SK-N-SH (cell line): ENCODE data around the gene MAU2. TPM values are rescaled to one million over a fixed set of nuclear protein-coding genes. Genes with fewer than 3 reads are reported as not detected.

ENCODE experiments used
- CTCF ChIA-PET: fragments of 300-600, 350-600 bp; formaldehyde crosslinking; extraction: SDS; loops from one replicate; lab custom pipeline; 2021; lab: Yijun Ruan, JAX
- POLR2A ChIA-PET: fragments of 350-600 bp; sonication (Branson Sonifier 250); formaldehyde crosslinking; extraction: SDS; loops from one replicate; lab custom pipeline; 2020; ENCODE audit warnings: antibody characterized with exemption, inconsistent platforms; lab: Yijun Ruan, JAX
- DNase-seq: peaks from one replicate; pipeline ENCODE4 v3.0.0; 2012
- H2AFZ ChIP-seq: fragments of 200-600 bp; sonication (generic); 2 replicates; pipeline ENCODE4 v1.8.1; 2016; ENCODE audit warnings: antibody characterized with exemption, mild to moderate bottlenecking, low read depth
- H3F3A ChIP-seq: fragments of 200-600 bp; sonication (generic); replicated peaks from 2 replicates; pipeline ENCODE3; 2016; ENCODE audit warnings: antibody characterized with exemption, mild to moderate bottlenecking; ENCODE audit not compliant: insufficient read depth
- H3K27ac ChIP-seq, 2 experiments: fragments of 200-500 bp in 1 of 2; fragments of 200-600 bp in 1 of 2; sonication (Bioruptor generic) in 1 of 2; sonication (generic), shearing (Covaris generic) in 1 of 2; 2 replicates each; pipeline versions ENCODE4 v1.5.1 to v1.6.1; 2014 to 2016; ENCODE audit warnings: low read depth in 2 of 2, inconsistent platforms in 1 of 2, low read length in 1 of 2, mild to moderate bottlenecking in 1 of 2, mixed read lengths in 1 of 2
- H3K27me3 ChIP-seq: fragments of 200-600 bp; sonication (generic), shearing (Covaris generic); 2 replicates; pipeline ENCODE4 v1.6.1; 2016; ENCODE audit warnings: mixed run types; ENCODE audit not compliant: insufficient read depth
- H3K36me3 ChIP-seq, 2 experiments: fragments of 200-500 bp in 1 of 2; fragments of 200-600 bp in 1 of 2; sonication (Bioruptor generic) in 1 of 2; sonication (generic) in 1 of 2; replicated peaks in 1 of 2; 2 replicates each; pipeline versions ENCODE3 to v1.5.1; 2014 to 2016; ENCODE audit warnings: low read length in 1 of 2, mild to moderate bottlenecking in 1 of 2; ENCODE audit not compliant: insufficient read depth in 2 of 2, control insufficient read depth in 1 of 2
- H3K4me1 ChIP-seq, 2 experiments: fragments of 200-500 bp in 1 of 2; fragments of 200-600 bp in 1 of 2; sonication (Bioruptor generic) in 1 of 2; sonication (generic), shearing (Covaris generic) in 1 of 2; 2 replicates each; pipeline versions ENCODE4 v1.5.1 to v1.6.1; 2014 to 2016; ENCODE audit warnings: low read depth in 1 of 2, low read length in 1 of 2, mixed run types in 1 of 2; ENCODE audit not compliant: insufficient read depth in 2 of 2, control insufficient read depth in 1 of 2
- H3K4me2 ChIP-seq: fragments of 200-600 bp; sonication (generic), shearing (Covaris generic); 2 replicates; pipeline ENCODE4 v1.6.1; 2017; ENCODE audit warnings: mixed run types
- H3K4me3 ChIP-seq, 2 experiments: fragments of 200-500 bp in 1 of 2; fragments of 200-600 bp in 1 of 2; sonication (Bioruptor generic) in 1 of 2; sonication (generic), shearing (Covaris generic) in 1 of 2; 2 replicates each; pipeline versions ENCODE4 v1.5.1 to v1.8.1; 2014 to 2016; ENCODE audit warnings: low read depth in 2 of 2, inconsistent platforms in 1 of 2, low read length in 1 of 2, mild to moderate bottlenecking in 1 of 2, mixed read lengths in 1 of 2, moderate library complexity in 1 of 2
- H3K79me2 ChIP-seq: fragments of 200-600 bp; sonication (generic); 2 replicates; pipeline ENCODE4 v1.8.1; 2017; ENCODE audit warnings: mild to moderate bottlenecking; ENCODE audit not compliant: insufficient read depth
- H3K9ac ChIP-seq: fragments of 200-600 bp; sonication (generic); 2 replicates; pipeline ENCODE4 v1.6.1; 2017; ENCODE audit warnings: mixed run types
- H3K9me2 ChIP-seq: fragments of 200-600 bp; sonication (generic); 2 replicates; pipeline ENCODE4 v1.6.1; 2017; ENCODE audit warnings: mixed run types
- H3K9me3 ChIP-seq: fragments of 200-600 bp; sonication (generic); 2 replicates; pipeline ENCODE4 v1.6.1; 2017; ENCODE audit warnings: mixed run types, mild to moderate bottlenecking, moderate library complexity
- H4K20me1 ChIP-seq: fragments of 200-600 bp; sonication (generic); 2 replicates; pipeline ENCODE4 v1.6.1; 2017; ENCODE audit warnings: mild to moderate bottlenecking, mixed run types; ENCODE audit not compliant: insufficient read depth
- CTCF ChIP-seq: fragments of 200-600 bp; sonication (generic); IDR thresholded peaks from 2 replicates; pipeline ENCODE4 v1.6.1; 2017; ENCODE audit warnings: antibody characterized with exemption, mild to moderate bottlenecking, moderate library complexity
- GABPA ChIP-seq: IDR thresholded peaks from 2 replicates; pipeline ENCODE4 v1.4.0; 2012; ENCODE audit warnings: low read depth, mild to moderate bottlenecking
- MAX ChIP-seq: IDR thresholded peaks from 2 replicates; pipeline ENCODE4 v1.4.0; 2012; ENCODE audit warnings: low read depth
- MEF2A ChIP-seq: IDR thresholded peaks from 2 replicates; pipeline ENCODE4 v1.4.0; 2012; ENCODE audit warnings: low read depth, borderline replicate concordance
- POLR2AphosphoS5 ChIP-seq: IDR thresholded peaks from 2 replicates; pipeline ENCODE4 v1.6.1; 2012; ENCODE audit warnings: low read depth, low read length
- RAD21 ChIP-seq: IDR thresholded peaks from 2 replicates; pipeline ENCODE4 v1.6.1; 2012; ENCODE audit warnings: mild to moderate bottlenecking, low read length
- REST ChIP-seq: IDR thresholded peaks from 2 replicates; pipeline ENCODE4 v1.6.1; 2012; ENCODE audit warnings: mild to moderate bottlenecking, low read depth, low read length, moderate library complexity
- RFX5 ChIP-seq: IDR thresholded peaks from 2 replicates; pipeline ENCODE4 v1.6.1; 2012; ENCODE audit warnings: mild to moderate bottlenecking, improper control_type of control experiment, low read length
- RXRA ChIP-seq: IDR thresholded peaks from 2 replicates; pipeline ENCODE4 v1.4.0; 2012; ENCODE audit warnings: low read depth, mild to moderate bottlenecking, borderline replicate concordance
- SMC3 ChIP-seq: IDR thresholded peaks from 2 replicates; pipeline ENCODE4 v1.6.1; 2012; ENCODE audit warnings: low read depth, low read length, improper control_type of control experiment
- USF2 ChIP-seq: fragments of 150-350 bp; IDR thresholded peaks from 2 replicates; pipeline ENCODE4 v1.6.1; 2017; ENCODE audit warnings: antibody characterized with exemption, low read length, low read depth, borderline replicate concordance
- YY1 ChIP-seq: IDR thresholded peaks from 2 replicates; pipeline ENCODE4 v1.4.0; 2012; ENCODE audit warnings: low read depth, mild to moderate bottlenecking
- WGBS: methylation state at CpG from one replicate; pipeline ENCODE4 v1.1.6; 2017; ENCODE audit warnings: low lambda C conversion rate; 5-methylcytosine and 5-hydroxymethylcytosine counted together
- polyA plus RNA-seq, 3 experiments: library from polyadenylated mRNA; depleted of rRNA; stranded (reverse); fragments of >200 nt; gene quantifications; 2 replicates each; pipeline ENCODE4 v1.2.3, GENCODE V29; 2012

The MAU2 gene
- polyA plus RNA-seq, 1 of the 3 experiments (the other 2 are of a cell fraction), result 17.6 TPM

GRCh38 chr19:19362075-19362474 is 41.4 kb downstream of the MAU2 start:
- no peak overlapping the region for H2AFZ ChIP-seq
- POLR2A ChIA-PET, result interaction anchor here (1.8 kb wide), 1 partner anchor 154 kb away, joined by 4 read pairs; the partner anchor contains the start of genes NDUFA13 and TSSK6
- DNase-seq, result no peak

GRCh38 chr19:19366434-19367396 is 46.1 kb downstream of the MAU2 start:
- no peaks in the 10 kb centered on the region for H3K9me3 ChIP-seq
- H3K36me3 ChIP-seq, result no peaks in the 10 kb centered on the region
- no peak overlapping the region for H3K4me3 ChIP-seq
- no peak overlapping the region for H3K4me2 ChIP-seq
- WGBS, result 62% methylated on average over 17 of the region's 18 CpGs
- POLR2A ChIA-PET, result interaction anchor here (0.6 kb wide), 1 partner anchor 124 kb away, joined by 3 read pairs; no protein-coding TSS in a partner anchor
- peak; percentile 79 for DNase-seq
- peaks cover 0 to 3% of the 10 kb centered on the region in 2 experiments; a peak in 1 of 4 replicates for H3K4me1 ChIP-seq
- no peak overlapping the region for H3K27ac ChIP-seq
- CTCF ChIA-PET, result interaction anchor here (0.6 to 11.0 kb wide), 20 partner anchors 8 to 175 kb away, joined by 3 to 172 read pairs (median 3); partner anchors contain the start of genes BORCS8, GATAD2A, NDUFA13 and RFXANK
- no peaks in the 10 kb centered on the region for H3K9me2 ChIP-seq
- H3K79me2 ChIP-seq, result no peaks in the 10 kb centered on the region
- H3K9ac ChIP-seq, result no peak overlapping the region
- no peaks in the 10 kb centered on the region for H3F3A ChIP-seq
- no peaks in the 10 kb centered on the region for H4K20me1 ChIP-seq
- peak overlapping the region; percentile 64; the same call in 1 of the 2 replicates for H2AFZ ChIP-seq
- H3K27me3 ChIP-seq, result no peaks in the 10 kb centered on the region
- TF ChIP-seq RXRA (no peak), MEF2A (no peak), POLR2AphosphoS5 (no peak), MAX (peak; percentile 31; the same call in 1 of the 2 replicates), CTCF (peak; percentile 88), SMC3 (peak; percentile 93), USF2 (no peak), RFX5 (peak; percentile 27; the same call in 1 of the 2 replicates), REST (no peak), RAD21 (peak; percentile 78), GABPA (peak; percentile 75)

More at GRCh38 chr19:19362075-19362474, 41.4 kb downstream of the MAU2 start:
- H3F3A ChIP-seq, result peaks cover 8% of the 10 kb centered on the region
- CTCF ChIA-PET, result interaction anchor here (0.7 to 11.0 kb wide), 9 partner anchors 10 to 643 kb away, joined by 3 to 172 read pairs (median 4); no protein-coding TSS in a partner anchor
- no peak overlapping the region for H3K4me3 ChIP-seq
- H3K36me3 ChIP-seq, result peaks cover 0 to under 1% of the 10 kb centered on the region in 2 experiments
- H4K20me1 ChIP-seq, result no peaks in the 10 kb centered on the region
- H3K9me3 ChIP-seq, result no peaks in the 10 kb centered on the region
- H3K27me3 ChIP-seq, result no peaks in the 10 kb centered on the region
- no peak overlapping the region for H3K4me2 ChIP-seq
- no peaks in the 10 kb centered on the region for H3K79me2 ChIP-seq
- WGBS, result 94% methylated on average over 3 of the region's 4 CpGs
- no peak overlapping the region for H3K9ac ChIP-seq
- no peaks in the 10 kb centered on the region for H3K9me2 ChIP-seq
- H3K4me1 ChIP-seq, result peaks cover 0 to 3% of the 10 kb centered on the region in 2 experiments; a peak in 1 of 4 replicates
- no peak for TF ChIP-seq YY1
- TF ChIP-seq, all 33 proteins: peak for 0
- H3K27ac ChIP-seq, result no peak overlapping the region
